Neural cell (in vitro differentiated cells): ENCODE data around the gene ZNF25.

Source experiments
- EP300 ChIP-seq: fragments of 450-650 bp; conservative IDR thresholded peaks from 2 replicates; pipeline ENCODE4 v1.6.1; 2014; ENCODE audit warnings: antibody characterized with exemption, mild to moderate bottlenecking, moderate library complexity; ENCODE audit not compliant: poor library complexity, severe bottlenecking
- EZH2 ChIP-seq: fragments of 200-600, 300-800 bp; shearing (Covaris generic), sonication (generic); IDR thresholded peaks from 2 replicates; pipeline ENCODE4 v1.6.1; 2014; ENCODE audit warnings: antibody characterized with exemption, low read length, borderline replicate concordance, mild to moderate bottlenecking; ENCODE audit not compliant: insufficient read depth, poor library complexity, severe bottlenecking
- POLR2AphosphoS5 ChIP-seq: IDR thresholded peaks from 2 replicates; pipeline ENCODE4 v1.6.1; 2012
- RAD21 ChIP-seq: fragments of 450-650 bp; conservative IDR thresholded peaks from 2 replicates; pipeline ENCODE4 v1.6.1; 2014; ENCODE audit warnings: antibody characterized with exemption, mild to moderate bottlenecking, moderate library complexity
- REST ChIP-seq: IDR thresholded peaks from 2 replicates; pipeline ENCODE4 v1.6.1; 2012; ENCODE audit warnings: borderline replicate concordance
- SMC3 ChIP-seq: fragments of 450-650 bp; conservative IDR thresholded peaks from 2 replicates; pipeline ENCODE4 v1.6.1; 2014; ENCODE audit warnings: antibody characterized with exemption, mild to moderate bottlenecking, moderate library complexity; ENCODE audit not compliant: poor library complexity
- TAF1 ChIP-seq: IDR thresholded peaks from 2 replicates; pipeline ENCODE4 v1.6.1; 2012; ENCODE audit warnings: low read depth
- TF ChIP-seq, protein P1 (sequence below): fragments of 450-650 bp; IDR thresholded peaks from 2 replicates; pipeline ENCODE4 v1.5.1; 2014; ENCODE audit warnings: antibody characterized with exemption, mild to moderate bottlenecking, moderate library complexity; ENCODE audit not compliant: poor library complexity, severe bottlenecking

GRCh38 chr10:38007991-38008390 is 31.5 kb upstream of the ZNF25 start:
- TF ChIP-seq, protein P1, sequence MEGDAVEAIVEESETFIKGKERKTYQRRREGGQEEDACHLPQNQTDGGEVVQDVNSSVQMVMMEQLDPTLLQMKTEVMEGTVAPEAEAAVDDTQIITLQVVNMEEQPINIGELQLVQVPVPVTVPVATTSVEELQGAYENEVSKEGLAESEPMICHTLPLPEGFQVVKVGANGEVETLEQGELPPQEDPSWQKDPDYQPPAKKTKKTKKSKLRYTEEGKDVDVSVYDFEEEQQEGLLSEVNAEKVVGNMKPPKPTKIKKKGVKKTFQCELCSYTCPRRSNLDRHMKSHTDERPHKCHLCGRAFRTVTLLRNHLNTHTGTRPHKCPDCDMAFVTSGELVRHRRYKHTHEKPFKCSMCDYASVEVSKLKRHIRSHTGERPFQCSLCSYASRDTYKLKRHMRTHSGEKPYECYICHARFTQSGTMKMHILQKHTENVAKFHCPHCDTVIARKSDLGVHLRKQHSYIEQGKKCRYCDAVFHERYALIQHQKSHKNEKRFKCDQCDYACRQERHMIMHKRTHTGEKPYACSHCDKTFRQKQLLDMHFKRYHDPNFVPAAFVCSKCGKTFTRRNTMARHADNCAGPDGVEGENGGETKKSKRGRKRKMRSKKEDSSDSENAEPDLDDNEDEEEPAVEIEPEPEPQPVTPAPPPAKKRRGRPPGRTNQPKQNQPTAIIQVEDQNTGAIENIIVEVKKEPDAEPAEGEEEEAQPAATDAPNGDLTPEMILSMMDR, result no peak
- no peak for TF ChIP-seq EP300
- TF ChIP-seq REST, result no peak
- TF ChIP-seq TAF1, result no peak
- no peak for TF ChIP-seq EZH2
- TF ChIP-seq SMC3, result no peak
- no peak for TF ChIP-seq POLR2AphosphoS5
- no peak for TF ChIP-seq RAD21
